Activated CD4-positive, alpha-beta T cell treated with anti-CD3 and anti-CD28 coated beads, Interleukin-2, amount 50 U/mL, for 1 hour (primary cell): ENCODE measurements around the gene SLC38A9.
"Not testable (repeated sequence)": the region's sequence is repeated elsewhere in the genome, so short reads cannot be mapped to it uniquely, and the experiment has no call there.

Source experiments
- DNase-seq: peaks from one replicate; pipeline ENCODE4 v3.0.0-alpha.2; 2020

The SLC38A9 gene

DNA sequence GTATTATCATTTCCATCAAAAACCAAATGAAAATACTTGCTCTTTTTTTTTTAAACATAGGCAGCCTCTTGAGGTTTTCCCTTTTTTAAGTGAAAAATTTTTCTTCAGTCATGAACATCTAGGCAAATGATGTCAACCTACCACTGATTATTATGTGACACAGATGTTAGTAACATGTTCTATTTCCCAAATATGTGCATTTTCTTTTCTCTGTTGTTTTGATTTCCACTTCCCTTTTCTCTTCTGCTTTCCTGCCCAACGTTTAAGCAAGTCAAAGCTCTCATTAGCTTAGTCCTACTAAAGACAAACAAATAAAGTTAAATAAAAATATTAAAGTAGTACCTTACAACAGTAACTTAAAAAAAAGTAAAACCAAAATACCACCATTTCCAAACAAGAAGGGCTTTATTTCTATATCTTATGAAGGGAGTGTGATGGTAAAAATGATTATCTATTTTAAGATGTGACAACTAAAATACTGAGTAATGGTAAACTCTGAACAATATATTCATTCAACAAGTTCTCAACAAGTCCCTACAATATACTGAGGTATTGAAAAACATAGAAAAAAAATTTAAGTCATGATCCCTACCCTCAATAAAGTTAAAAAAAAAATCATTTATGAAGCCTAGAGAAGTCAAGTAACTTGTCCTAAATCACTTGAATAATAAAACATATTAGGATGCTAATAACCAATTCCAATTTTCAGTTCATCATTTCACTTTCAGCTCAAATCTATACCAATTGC lies 9.4 kb downstream of the SLC38A9 start:
- no peak for DNase-seq

DNA sequence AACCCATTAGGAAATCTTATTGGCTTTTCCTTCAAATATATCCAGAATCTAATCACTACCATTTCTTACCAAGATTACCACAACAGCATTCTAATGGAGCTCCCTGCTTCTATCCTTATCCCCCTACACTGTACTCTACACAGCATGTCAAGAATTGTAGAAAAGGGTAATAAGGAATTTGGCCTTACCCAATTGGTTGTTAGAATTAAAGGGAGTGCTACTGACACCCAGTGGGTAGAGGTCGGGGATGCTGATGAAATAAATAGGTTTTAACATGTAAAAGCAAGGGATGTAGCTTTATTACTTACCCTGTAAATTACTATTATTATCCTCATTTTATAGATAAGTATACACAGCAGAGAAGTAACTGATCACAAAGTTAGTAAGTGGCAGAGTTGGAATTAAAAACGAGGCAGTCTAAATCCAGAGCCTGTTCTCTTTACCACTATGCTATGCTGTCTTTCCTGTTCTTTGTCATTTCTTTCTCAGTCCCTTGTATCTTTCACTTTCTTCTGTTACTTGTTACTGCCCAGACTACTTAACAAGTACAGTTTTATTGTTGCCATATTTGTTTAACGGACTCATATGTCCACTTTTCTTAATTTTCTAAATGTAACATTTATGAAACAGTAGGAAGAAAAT lies 10.5 kb downstream of the SLC38A9 start:
- DNase-seq = no peak

DNA sequence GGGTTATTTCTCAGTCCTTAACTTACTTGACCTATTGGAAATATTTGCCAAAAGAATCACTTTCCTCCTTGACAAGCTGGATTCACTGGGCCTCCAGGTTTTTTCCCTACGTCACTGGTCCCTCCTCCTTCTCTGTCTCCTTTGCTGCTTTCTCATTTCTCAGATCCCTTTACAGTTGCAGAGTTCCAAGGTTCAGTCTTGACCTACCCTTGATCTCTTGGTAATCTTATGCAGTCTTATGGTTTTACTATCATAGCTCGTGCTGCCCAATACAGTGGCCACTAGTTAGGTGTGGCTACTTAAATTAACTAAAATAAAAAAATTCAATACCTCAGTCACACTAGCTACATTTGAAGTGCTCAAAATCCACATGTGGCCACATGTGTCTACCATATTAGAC lies 11.4 kb downstream of the SLC38A9 start:
- no peak for DNase-seq

DNA sequence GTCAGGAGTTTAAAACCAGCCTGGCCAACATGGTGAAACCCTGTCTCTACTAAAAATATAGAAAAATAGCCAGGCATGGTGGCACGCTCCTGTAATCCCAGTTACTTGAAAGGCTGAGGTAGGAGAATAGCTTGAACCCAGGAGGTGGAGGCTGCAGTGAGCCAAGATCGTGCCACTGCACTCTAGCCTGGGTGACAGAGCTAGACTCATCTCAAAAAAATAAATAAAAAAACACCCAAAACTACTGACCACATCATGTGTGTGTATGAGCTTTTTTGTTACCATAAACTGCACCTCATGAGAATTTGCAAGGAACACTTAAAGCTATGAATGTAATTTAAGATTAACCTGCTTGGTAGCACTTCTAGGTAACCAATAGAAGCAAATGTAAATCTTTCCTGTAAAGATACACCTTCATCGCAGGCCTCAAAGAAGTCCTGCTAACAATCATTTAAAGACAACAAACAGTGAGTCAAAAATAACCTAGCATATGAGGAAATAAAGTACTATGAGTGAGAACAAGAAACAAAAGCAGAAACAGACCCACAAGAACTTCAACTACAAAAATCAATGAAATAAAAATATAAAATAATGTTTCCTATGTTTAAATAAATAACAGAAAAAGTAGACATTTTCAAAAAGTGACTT lies 13.0 kb downstream of the SLC38A9 start:
- no peak for DNase-seq

DNA sequence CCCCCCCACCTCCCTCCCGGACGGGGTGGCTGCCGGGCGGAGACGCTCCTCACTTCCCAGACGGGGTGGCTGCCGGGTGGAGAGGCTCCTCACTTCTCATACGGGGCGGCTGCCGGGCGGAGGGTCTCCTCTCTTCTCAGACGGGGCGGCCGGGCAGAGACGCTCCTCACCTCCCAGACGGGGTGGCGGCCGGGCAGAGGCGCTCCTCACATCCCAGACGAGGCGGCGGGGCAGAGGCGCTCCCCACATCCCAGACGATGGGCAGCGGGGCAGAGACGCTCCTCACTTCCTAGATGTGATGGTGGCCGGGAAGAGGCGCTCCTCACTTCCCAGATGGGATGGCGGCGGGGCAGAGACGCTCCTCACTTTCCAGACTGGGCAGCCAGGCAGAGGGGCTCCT lies 15.4 kb downstream of the SLC38A9 start:
- not testable (repeated sequence) for DNase-seq

DNA sequence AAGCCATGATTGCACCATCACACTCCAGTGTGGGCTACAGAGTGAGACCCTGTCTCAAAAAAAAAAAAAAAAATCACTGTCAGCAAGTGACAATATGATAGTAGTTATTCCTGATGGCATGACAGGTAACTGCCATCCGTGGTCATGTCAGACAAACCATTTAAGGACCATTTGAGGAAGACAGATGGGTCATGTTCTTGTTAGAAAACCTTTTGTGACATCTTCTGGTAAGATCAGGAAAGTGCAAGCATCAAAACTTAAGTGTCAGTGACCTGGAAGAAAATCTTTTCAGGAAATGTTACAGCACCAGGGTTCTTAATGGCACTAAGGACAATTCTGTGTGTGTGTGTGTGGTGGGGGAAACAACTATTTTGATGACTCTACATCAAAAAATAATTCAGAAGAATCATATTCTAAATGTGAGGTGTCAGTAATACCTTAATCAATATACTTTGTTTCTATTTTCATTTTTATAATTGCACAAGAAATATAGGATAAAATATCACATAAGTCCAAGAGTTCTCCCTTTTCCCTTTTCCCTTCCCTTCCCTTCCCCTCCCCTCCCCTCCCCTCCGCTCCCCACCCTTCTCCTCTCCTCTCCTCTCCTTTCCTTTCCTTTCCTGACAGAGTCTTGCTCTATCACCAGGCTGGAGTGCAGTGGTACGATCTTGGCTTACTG lies 17.8 kb downstream of the SLC38A9 start:
- no peak for DNase-seq

DNA sequence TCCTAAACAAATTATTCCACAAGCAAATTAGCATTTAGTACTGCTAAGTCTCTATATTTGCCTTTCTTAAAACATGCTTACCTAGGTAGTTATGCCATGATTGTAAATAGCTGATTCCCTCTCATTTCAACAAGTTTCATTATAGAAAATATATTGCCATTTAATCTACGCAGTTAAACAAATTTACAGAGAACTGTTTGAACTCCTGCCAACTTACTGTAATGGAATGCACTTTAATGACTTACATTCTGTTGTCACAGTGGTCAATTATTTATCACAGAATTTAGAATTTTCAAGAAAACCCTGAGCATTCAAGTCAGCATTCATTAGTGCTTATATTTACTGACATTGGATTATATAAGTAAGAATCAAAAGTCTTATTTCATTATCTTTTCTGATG lies 19.6 kb downstream of the SLC38A9 start:
- DNase-seq = no peak

DNA sequence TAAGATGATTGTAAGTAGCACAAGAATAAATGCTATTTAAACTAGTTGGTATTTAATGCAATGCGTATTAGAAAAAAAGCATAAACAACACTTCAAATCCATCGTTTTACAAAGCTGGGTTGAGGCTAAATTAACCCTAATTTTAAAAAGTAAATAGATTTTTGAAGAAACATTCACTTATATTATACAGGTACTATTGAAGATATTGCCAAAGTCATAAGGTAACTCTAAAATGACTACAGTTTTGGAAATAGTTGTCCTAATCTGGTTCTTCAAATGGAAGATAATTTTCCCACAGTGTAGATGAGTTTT lies 20.1 kb downstream of the SLC38A9 start:
- no peak for DNase-seq

DNA sequence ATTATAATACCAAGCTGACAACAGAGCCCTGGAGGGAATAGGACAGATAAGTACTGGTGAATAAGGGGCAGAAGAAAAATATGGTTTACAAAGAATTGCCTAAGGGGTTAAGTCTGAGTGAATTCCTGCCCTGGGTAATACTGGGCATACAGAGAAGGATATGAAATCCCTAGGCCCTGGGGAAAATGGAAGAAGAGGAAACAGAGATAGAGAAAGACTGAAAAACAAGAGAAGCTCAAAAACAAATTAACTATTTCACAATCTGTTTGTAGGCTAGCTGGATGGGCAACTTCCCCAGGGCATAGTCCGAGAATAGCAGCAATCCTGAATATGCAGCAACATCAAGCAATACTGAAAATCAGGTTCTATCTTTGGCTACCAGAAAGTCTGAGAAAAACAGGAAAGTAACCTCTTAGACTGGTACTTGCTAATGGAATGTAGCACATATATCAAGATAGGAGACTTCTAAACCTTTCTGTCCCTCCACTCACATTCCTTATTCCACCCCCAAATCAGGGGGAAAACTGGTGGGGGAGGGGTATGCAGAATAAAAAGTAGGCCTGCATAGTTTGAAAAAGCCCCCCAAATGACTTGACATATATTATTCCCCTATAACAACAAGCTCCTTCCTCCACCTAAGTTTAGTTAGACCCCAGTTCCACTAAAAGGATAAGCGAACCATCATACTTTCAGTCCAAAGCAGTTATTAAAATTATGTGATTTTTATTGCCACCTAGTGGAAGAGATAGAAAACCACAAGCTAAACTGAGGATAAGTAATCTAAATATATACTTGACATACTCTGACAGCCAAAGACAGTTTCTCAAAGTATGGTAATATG lies 20.6 kb downstream of the SLC38A9 start:
- DNase-seq = no peak

DNA sequence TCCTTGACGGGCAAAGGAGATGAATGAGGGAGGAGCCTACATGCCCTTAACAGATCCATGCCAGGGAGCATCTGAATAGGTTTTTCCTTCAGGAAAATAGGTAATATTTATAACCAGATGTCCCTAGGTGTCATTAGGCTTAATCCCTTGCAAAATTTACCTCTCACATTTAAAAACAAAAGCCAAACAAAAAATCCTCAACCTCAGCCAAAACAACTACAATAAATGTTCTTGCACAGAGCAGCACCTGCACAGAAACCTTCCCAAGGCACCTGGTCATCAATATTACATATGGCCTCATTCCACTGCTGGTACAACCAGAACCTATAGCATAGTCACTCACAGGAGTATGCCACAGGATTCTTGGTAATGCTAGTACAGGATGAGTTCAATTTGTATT lies 30.1 kb downstream of the SLC38A9 start:
- DNase-seq = no peak

DNA sequence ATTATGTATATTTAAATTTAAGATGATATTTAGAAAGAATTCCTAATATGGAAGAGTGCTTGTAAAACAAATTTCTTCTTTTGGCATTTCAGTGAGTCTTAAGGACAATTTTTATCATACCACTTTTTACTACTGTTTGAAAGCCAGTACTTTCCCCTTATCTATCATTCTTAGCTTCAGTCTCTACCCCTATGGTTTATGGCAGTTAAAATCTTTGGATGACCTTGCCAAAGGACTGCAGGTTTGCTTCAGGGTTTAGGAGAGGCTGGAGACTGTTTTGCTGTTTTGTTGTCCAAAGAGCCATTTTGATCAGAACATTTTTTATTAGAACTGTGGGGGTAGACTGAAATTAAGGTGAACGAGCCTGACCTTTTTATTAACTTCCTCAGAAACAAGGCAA lies 30.8 kb downstream of the SLC38A9 start:
- no peak for DNase-seq

DNA sequence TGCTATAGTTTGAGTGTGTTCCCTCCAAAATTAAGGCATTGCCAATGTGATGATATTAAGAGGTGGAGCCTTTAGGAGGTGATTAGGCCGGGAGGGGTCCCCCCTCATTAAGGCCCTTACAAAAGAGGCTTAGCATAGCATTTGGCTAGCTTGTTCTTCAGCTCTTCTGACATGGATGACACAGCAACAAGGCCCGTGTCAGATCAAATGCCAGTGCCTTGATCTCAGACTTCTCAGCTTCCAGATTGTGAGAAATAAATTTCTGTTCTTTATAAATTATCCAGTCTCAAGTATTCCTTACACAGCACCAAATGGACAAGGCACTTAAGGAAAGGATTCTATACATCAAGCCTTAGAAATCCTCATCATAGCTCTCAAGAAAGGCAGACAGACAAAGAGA lies 31.8 kb downstream of the SLC38A9 start:
- DNase-seq = no peak

DNA sequence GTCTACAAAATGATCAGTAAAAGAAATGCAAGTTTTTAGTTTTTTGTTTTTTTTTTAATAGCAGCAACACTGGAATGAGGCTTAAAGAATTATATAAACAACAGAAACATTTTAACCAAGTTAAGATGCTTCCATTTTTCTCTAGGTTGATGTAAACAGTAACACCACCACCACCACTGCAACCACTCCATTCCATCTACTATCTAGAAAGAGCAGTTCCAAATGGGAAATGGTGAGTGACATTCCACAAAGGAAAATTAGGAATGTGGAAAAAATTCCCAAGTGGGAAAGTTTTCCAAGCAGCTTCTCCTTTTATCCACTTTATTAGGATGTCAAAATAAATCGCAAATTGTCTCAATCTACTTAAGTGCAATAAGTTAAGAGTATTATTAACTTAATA lies 32.6 kb downstream of the SLC38A9 start:
- DNase-seq = no peak

DNA sequence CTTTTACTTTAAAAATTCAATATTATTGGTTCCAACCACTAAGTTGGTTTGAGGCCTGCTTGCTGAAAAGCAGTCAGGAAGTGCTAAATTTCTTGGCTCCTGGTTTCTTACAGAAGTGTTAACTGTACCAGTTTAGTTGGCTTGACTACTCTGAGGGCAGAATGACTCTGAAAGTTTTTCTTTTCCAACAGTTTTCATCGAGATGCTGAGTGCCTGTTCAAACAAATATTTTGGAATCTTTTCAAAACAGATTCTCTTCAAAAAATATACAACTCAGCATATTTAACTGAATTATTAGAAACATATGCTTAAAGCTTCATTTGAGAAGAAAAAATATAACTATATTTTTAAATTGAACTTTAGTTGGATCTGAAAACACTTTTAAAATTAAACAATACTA lies 37.0 kb downstream of the SLC38A9 start:
- no peak for DNase-seq

DNA sequence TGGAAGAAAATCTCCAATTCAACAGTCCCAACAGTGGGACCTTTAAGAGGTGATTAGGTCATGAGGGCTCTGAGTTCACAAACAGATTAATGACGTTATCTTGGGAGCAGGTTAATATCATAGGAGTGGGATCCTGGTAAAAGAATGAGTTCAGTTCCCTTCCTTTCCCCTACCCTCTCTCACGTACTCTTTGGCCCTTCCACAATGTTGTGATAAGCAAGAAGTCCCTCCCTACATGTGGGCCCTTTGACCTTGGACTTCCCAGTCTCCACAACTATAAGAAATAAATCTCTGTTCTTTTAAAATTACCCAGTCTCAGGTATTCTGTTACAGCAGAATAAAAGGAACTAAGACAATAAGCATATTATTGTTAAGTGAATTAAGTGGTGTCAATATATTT lies 37.8 kb downstream of the SLC38A9 start:
- DNase-seq = no peak

DNA sequence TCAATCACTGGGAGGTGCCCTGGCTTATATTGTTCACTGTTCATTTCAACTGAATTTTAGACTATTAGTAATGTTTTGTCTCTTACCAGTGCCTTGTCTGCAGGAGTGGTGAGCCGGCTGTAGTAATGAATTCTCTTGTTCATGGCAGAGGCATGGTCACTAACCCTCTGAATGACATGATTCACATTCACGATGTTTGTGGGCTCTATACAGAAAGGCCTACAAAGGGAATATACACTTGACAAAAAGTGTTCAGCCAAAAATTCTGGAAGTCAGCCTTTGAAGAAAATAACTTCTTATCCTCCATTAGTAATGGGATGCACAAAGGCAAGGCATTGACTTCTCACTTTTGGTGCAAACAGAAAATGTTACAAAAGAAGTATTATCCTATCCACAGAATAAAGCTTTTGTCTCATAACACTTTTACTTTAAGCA lies 39.6 kb downstream of the SLC38A9 start:
- no peak for DNase-seq

DNA sequence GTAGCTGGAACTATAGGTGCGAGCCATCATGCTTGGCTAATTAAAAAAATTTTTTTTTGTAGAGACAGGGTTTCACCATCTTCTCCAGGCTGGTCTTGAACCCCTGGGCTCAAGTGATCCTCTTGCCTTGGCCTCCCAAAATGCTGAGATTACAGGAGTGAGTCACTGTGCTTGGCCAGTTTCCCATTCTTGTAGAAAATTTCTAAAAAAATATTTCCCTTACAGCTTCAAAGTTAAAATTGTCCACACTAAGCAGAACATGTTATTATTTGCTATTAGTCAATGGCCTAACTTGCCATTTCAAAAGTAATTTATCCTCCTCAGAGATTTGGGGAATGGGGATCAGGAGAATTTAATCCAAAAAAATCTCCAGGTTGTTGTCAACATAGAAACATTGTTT lies 40.1 kb downstream of the SLC38A9 start:
- DNase-seq = no peak

DNA sequence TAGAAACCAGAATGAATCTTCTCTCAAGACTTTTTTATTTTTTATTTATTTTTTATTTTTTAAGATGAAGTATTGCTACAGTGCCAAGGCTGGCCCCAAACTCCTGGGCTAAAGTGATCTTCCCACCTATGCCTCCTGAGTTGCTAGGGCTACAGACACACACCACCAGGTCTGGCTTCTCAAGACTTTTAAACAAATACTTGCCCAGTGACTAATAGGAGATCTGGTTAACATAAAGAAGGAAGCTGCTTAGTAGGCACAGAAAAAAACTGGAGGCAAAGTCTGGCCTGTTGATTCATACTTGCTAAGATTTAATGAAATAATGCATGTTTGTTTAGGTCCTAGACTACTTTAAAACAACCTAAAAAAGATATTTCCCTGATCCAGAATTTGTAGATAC lies 43.8 kb downstream of the SLC38A9 start:
- DNase-seq = no peak

DNA sequence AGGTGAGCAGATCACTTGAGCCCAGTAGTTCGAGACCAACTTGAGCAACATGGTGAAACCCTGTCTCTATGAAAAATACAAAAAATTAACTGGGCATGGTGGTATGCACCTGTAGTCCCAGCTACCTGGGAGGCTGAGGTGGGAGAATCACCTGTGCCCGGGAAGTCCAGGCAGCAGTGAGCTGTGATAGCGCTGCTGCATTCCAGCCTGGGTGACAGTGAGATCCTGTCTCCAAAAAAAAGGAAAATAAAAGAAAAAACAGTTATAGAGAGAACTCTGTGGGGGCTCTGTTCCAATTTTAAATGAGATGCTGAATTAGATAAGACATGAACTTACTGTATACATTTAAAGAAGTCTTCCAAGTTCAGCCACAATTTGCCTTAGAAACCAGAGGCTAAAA lies 44.2 kb downstream of the SLC38A9 start:
- DNase-seq = no peak

DNA sequence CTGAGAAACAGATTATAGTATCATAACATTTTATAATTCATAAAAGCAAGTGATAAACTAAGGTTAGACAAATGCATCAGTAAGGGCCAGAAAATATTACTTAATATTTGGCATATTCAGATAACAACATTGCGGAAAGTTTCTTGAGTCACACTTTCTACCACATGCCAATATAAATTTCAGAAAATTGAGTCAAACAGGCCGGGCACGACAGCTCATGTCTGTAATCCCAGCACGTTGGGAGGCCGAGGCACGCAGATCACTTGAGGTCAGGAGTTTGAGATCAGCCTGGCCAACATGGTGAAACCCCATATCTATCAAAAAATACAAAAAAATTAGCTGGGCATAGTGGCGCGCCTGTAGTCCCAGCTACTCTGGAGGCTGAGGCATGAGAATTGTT lies 47.1 kb downstream of the SLC38A9 start:
- no peak for DNase-seq

DNA sequence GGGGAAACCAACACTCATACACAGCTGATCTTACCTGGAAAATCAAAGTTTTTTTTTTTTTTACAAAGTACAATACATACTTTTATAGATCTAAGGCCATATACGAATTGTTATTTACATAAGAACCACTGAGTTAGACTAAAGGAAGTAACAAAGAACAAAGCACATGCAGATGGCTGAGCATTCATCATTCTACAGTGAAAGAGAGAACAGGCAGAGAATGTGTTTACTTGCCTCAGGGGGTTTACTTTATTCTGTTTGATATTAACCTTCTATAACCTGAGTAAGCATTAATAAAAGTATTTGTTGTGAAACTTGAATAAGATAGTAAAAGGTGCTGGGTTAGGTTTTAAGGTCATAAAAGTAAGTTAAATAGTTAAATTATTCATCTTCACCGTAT lies 54.7 kb downstream of the SLC38A9 start:
- DNase-seq = no peak

DNA sequence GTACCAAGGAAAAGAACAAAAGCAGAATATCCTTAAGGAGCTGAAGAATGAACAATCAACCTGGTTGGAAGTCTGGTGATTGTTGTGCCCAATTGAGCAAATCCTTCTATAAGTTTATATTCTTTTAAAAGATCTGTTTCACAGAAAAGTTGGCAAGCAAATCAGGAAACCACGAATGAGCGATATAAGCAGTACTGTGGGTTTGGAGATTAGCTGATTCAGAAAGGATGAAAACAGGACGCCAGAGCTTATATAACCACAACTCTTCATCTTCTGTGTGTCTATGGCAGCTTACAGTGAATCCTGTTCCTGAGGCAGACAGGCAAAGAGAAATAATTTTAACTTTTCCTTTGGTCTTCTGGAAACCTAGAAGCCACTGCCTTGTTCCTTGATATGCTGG lies 61.7 kb downstream of the SLC38A9 start:
- DNase-seq = no peak

DNA sequence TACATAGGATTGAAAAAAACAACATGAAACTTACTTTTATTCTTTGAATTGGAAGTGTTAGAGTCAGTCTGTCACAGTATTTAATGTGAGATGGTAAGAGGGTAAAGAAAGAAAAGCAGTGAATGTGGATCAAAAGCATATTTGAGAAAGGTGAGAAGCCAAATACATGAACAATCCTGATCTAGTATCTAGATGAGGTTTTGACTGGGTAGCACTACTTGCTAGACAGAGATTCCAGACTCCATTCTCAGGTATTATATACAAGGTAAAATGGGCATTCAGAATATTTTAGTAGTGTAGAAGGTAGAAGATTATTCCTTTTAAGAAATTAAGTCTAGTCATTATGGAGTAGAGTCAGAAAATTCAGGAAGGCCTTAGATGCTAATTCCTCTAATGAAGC lies 62.2 kb downstream of the SLC38A9 start:
- DNase-seq = no peak
